LNCaP clone FGC (cell line): ENCODE results near the gene ATG9B.

ENCODE experiments used
- DNase-seq: peaks from one replicate; pipeline ENCODE4 v3.0.0-alpha.2; 2011; ENCODE audit warnings: low read depth
- H3K4me3 ChIP-seq: 2 replicates; pipeline ENCODE4 v1.5.1; 2011; ENCODE audit warnings: mild to moderate bottlenecking, low read depth, low read length, control low read depth
- CTCF ChIP-seq: IDR thresholded peaks from 2 replicates; pipeline ENCODE4 v1.5.1; 2012; ENCODE audit warnings: mild to moderate bottlenecking; ENCODE audit not compliant: control insufficient read depth, insufficient read depth; ENCODE audit errors: extremely low read depth

The ATG9B gene

GRCh38 chr7:151061213-151062110 lies 37.2 kb upstream of the ATG9B start:
- TF ChIP-seq CTCF, result no peak
- no peak for DNase-seq
- H3K4me3 ChIP-seq, result no peak overlapping the region

- DNase-seq, result no peak
- H3K4me3 ChIP-seq, result peak overlapping the region; percentile 90
- TF ChIP-seq CTCF, result no peak
These were observed 36.3 kb upstream of the ATG9B start for GRCh38 chr7:151060416-151061212.

- no peak for DNase-seq
- no peak for TF ChIP-seq CTCF
- peak overlapping the region; percentile 90 for H3K4me3 ChIP-seq
These were observed 35.8 kb upstream of the ATG9B start for GRCh38 chr7:151060113-151060415.

GRCh38 chr7:151059367-151060112 lies 35.2 kb upstream of the ATG9B start, which contains the start of gene SLC4A2:
Gene SLC4A2 (plus strand): TSS chr7:151059589. CDS start chr7:151061988, 2,399 bp downstream.
- peak; percentile 29; the same call in 1 of the 2 replicates for TF ChIP-seq CTCF
- peak within 1 kb of the TSS; percentile 90 for H3K4me3 ChIP-seq
- no peak for DNase-seq

GRCh38 chr7:151058781-151059366 lies 34.6 kb upstream of the ATG9B start:
- H3K4me3 ChIP-seq, result peak overlapping the region; percentile 90
- DNase-seq, result no peak
- no peak for TF ChIP-seq CTCF
